Lung (tissue), 12 donors: Measurements from ENCODE around the gene ADAMTS3. TPM values are rescaled to one million over a fixed set of nuclear protein-coding genes. Genes with fewer than 3 reads are reported as not detected.

Source experiments
- ATAC-seq: fragments of 200-7000 bp; cut with Tn5 transposase; one replicate; pipeline ENCODE4 v1.9.1; 2020; ENCODE audit warnings: moderate number of reproducible peaks; ENCODE audit not compliant: insufficient read depth, low FRiP score
- DNase-seq, 3 donors: peaks; one replicate each; pipeline ENCODE4 v3.0.0-alpha.2; 2013 to 2017
- H3K27ac ChIP-seq, 2 donors: one replicate each; pipeline ENCODE4 v1.5.1; 2013; ENCODE audit warnings: mild to moderate bottlenecking in 2 of 2, moderate library complexity in 2 of 2, control low read depth in 1 of 2, inconsistent platforms in 1 of 2, low read depth in 1 of 2, low read length in 1 of 2
- H3K27me3 ChIP-seq, 3 donors: one replicate each; pipeline ENCODE4 v1.5.1; 2013; ENCODE audit warnings: low read length in 2 of 3; ENCODE audit not compliant: control insufficient read depth in 3 of 3, insufficient read depth in 3 of 3
- H3K36me3 ChIP-seq, 4 donors: one replicate each; pipeline ENCODE4 v1.5.1; 2013; ENCODE audit warnings: low read length in 4 of 4, mild to moderate bottlenecking in 1 of 4, moderate library complexity in 1 of 4; ENCODE audit not compliant: control insufficient read depth in 4 of 4, insufficient read depth in 4 of 4
- H3K4me1 ChIP-seq, 5 donors: one replicate each; pipeline ENCODE4 v1.5.1; 2013; ENCODE audit warnings: low read length in 5 of 5, mild to moderate bottlenecking in 2 of 5, moderate library complexity in 1 of 5; ENCODE audit not compliant: control insufficient read depth in 5 of 5, insufficient read depth in 5 of 5
- H3K4me3 ChIP-seq: one replicate; pipeline ENCODE4 v1.5.1; 2013; ENCODE audit warnings: mild to moderate bottlenecking, control low read depth, moderate library complexity
- H3K9ac ChIP-seq, 2 donors: one replicate each; pipeline ENCODE4 v1.5.1; 2013; ENCODE audit warnings: low read length in 2 of 2, control low read depth in 1 of 2; ENCODE audit not compliant: insufficient read depth in 1 of 2
- H3K9me3 ChIP-seq, 4 donors: one replicate each; pipeline ENCODE4 v1.5.1; 2013; ENCODE audit warnings: low read length in 3 of 4, mild to moderate bottlenecking in 1 of 4, moderate library complexity in 1 of 4; ENCODE audit not compliant: control insufficient read depth in 4 of 4, insufficient read depth in 3 of 4
- WGBS, 2 donors: extraction: QIAGEN DNeasy Blood & Tissue Kit; methylation state at CpG; one replicate each; pipeline ENCODE4 v1.1.7; 2013; 5-methylcytosine and 5-hydroxymethylcytosine counted together
- polyA plus RNA-seq, 2 donors: library from polyadenylated mRNA; stranded (reverse); fragments of 200-250 nt; gene quantifications; one replicate each; pipeline ENCODE4 v1.2.1, GENCODE V29; 2013
- total RNA-seq, 2 donors: library from RNA; depleted of rRNA in 1 of 2; stranded (reverse); fragments of >200 nt in 1 of 2; gene quantifications; one replicate each; pipeline ENCODE4 v1.2.1, GENCODE V29; 2014 to 2021
- TF ChIP-seq, protein P1 (sequence below): IDR thresholded peaks from 2 replicates; pipeline ENCODE4 v1.5.1; 2012; ENCODE audit warnings: mild to moderate bottlenecking; ENCODE audit errors: control extremely low read depth, extremely low read depth
- donor health status: control.
- donor health status: control.
- donor health status: Bipolar disorder and iron deficiency.
- donor health status: healthy.
- donor health status: DM: yes; HTN: yes; CAD: no.

ADAMTS3 gene
- total and polyA plus RNA-seq, 4 donors, result 1.1 to 12.9 (median 2.1) TPM

DNA sequence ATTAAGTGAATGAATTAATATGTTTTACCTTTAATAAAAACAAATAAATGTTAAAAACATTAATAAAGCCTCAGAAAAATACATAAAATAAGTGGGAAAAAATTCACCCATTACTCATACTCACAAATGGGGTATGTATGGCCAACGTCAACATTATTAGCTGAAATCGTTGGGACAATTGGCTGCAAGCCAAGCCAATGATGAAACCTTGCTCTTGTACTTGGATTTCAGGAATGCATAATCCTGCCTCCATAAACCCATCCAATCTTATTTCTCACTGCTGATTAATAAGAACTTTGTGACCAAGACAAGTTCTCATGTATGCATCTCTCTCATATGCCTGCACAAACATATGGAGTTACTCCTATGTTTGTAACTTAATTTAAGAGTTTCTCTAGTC is 35.3 kb upstream of the ADAMTS3 start:
- TF ChIP-seq, protein P1, sequence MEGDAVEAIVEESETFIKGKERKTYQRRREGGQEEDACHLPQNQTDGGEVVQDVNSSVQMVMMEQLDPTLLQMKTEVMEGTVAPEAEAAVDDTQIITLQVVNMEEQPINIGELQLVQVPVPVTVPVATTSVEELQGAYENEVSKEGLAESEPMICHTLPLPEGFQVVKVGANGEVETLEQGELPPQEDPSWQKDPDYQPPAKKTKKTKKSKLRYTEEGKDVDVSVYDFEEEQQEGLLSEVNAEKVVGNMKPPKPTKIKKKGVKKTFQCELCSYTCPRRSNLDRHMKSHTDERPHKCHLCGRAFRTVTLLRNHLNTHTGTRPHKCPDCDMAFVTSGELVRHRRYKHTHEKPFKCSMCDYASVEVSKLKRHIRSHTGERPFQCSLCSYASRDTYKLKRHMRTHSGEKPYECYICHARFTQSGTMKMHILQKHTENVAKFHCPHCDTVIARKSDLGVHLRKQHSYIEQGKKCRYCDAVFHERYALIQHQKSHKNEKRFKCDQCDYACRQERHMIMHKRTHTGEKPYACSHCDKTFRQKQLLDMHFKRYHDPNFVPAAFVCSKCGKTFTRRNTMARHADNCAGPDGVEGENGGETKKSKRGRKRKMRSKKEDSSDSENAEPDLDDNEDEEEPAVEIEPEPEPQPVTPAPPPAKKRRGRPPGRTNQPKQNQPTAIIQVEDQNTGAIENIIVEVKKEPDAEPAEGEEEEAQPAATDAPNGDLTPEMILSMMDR, result no peak
- H3K9me3 ChIP-seq, result peaks cover 0 to 2% (median 0%) of the 10 kb centered on the region in 4 donors
- peak in 1 of 3 donors; percentile 12 for DNase-seq
- no peaks in the 10 kb centered on the region for H3K4me1 ChIP-seq
- 51 to 68% methylated on average over 2 of the region's 2 CpGs for WGBS, 2 donors
- H3K9ac ChIP-seq, result no peak overlapping the region
- no peak for ATAC-seq
- no peaks in the 10 kb centered on the region for H3K36me3 ChIP-seq
- H3K4me3 ChIP-seq, result no peak overlapping the region
- H3K27me3 ChIP-seq, result no peaks in the 10 kb centered on the region
- H3K27ac ChIP-seq, result no peak overlapping the region

DNA sequence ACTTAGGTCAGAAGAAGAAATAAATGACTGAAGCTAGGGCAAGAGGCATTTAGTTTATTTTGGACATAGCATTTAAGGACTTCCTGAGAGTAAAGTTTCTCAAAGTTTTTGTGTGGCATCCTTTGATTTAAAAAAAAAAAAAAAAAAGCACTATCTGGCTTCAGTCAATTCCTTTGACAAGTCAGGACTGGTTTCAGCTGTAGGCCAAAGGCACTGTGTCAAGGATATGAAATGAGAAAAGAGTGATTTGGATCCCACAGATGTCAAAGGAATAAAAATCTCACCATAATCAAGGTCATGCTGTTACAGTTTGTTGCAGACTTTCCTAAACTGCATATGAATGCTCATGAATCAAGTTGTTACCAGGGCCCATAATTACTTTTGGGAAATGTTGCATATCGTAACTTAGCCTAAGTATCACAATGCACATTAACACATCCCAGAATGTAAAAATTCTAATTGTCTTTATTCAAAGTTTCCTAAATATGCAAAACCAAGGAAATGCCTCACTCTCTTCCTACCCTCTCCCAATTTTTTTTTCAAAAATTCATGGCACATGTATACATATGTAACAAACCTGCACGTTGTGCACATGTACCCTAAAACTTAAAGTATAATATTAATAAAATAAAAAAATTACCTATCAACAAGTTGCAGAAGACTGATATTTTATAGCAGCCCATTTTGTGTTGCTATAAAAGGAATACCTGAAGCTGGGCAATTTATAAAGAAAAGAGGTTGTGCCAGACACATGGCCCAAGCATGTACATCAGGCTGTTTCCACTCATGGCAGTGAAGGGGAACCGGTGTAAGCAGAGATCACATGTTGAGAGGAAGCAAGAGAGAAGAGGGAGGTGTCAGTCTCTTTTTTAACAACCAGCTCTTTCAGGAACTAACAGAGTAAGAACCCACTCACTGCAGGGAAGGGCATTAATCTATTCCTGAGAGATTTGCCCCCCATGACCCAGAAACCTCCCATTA is 33.7 kb upstream of the ADAMTS3 start:
- ATAC-seq, result no peak
- TF ChIP-seq, protein P1, result no peak

DNA sequence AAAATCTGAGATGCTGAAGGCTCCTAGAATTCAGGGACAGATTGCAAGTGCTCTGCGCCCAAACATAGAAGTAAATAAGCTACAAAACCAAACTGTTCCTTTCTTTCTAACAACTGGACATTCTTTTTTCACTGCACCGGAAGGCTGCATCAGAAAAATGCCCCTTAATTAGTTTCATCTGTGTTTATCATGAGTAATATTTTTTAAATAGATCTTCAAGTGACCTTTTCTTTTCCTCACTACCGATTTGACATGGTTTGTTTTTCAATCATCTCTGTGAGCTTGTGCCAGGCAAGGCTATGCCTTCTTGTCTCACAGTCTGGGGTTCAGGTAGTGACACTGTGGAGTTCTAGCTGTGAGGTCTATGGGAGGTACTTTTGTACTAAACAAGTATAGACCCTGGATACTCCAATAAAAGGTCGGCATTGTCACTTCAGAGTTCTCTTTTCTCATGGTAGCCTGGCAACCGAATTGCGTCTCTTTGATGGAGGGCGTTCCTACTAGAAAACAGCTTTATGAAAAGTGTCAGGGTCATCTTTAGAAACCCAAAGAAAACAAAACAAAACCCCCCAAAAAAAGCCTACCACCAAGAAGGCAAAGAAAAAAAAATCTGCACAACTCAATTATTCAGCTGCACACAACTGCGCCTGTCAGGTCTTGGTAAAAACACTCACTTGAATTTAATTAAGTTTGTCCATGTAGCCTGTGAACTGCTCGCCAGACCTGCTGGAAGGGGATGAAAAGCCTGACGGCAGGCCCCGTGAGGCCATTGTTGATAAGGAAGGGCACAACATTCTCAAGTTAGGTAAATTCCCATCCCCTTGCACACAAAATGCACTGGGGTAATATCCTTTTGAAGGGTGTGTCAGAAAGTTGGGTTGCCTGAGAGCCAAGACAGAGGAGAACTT is 22.8 kb upstream of the ADAMTS3 start:
- Histone ChIP-seq H3K27ac (no peak overlapping the region), H3K36me3 (no peaks in the 10 kb centered on the region), H3K9ac (no peak overlapping the region), H3K4me1 (no peaks in the 10 kb centered on the region), H3K4me3 (peak overlapping the region; percentile 20), H3K9me3 (no peaks in the 10 kb centered on the region), H3K27me3 (no peaks in the 10 kb centered on the region)
- no peak for DNase-seq
- WGBS, 2 donors, result 73 to 83% methylated on average over 11 of the region's 11 CpGs
- no peak for ATAC-seq
- TF ChIP-seq, protein P1, result no peak

More for the DNA sequence above, 33.7 kb upstream of the ADAMTS3 start:
- no peak overlapping the region for H3K27ac ChIP-seq
- H3K36me3 ChIP-seq, result no peaks in the 10 kb centered on the region
- peaks cover 0 to 2% (median 0%) of the 10 kb centered on the region in 4 donors for H3K9me3 ChIP-seq
- DNase-seq, result no peak
- WGBS, 2 donors, result 72 to 83% methylated on average over 3 of the region's 3 CpGs
- no peaks in the 10 kb centered on the region for H3K27me3 ChIP-seq
- H3K9ac ChIP-seq, result no peak overlapping the region
- no peak overlapping the region for H3K4me3 ChIP-seq
- H3K4me1 ChIP-seq, result no peaks in the 10 kb centered on the region
